Vagina (tissue), 2 donors: ENCODE measurements around the gene C14orf119. TPM values are rescaled to one million over a fixed set of nuclear protein-coding genes. Genes with fewer than 3 reads are reported as not detected.
"Not testable (repeated sequence)": the region's sequence is repeated elsewhere in the genome, so short reads cannot be mapped to it uniquely, and the experiment has no call there.

Experiments used
- DNase-seq, 2 donors: peaks; one replicate each; pipeline ENCODE4 v3.0.0-alpha.2; 2017; ENCODE audit errors: extremely low spot score in 2 of 2
- H3K27ac ChIP-seq: fragments of 200-600 bp; sonication (generic); one replicate; pipeline ENCODE4 v1.5.1; 2019
- H3K27me3 ChIP-seq: fragments of 200-600 bp; sonication (generic); one replicate; pipeline ENCODE4 v1.5.1; 2019
- H3K36me3 ChIP-seq, 2 donors: fragments of 200-600 bp; sonication (generic); one replicate each; pipeline ENCODE4 v1.5.1; 2017 to 2019
- H3K4me1 ChIP-seq: fragments of 200-600 bp; sonication (generic); one replicate; pipeline ENCODE4 v1.5.1; 2019
- H3K4me3 ChIP-seq, 2 donors: fragments of 200-600 bp; sonication (generic); 1 replicate in 1 of 2; 2 replicates in 1 of 2; pipeline ENCODE4 v1.5.1; 2016 to 2019
- H3K9me3 ChIP-seq: fragments of 200-600 bp; sonication (generic); one replicate; pipeline ENCODE4 v1.5.1; 2019
- CTCF ChIP-seq, 3 experiments: fragments of 450-650 bp in 2 of 3; fragments of 200-600 bp in 1 of 3; sonication (generic) in 1 of 3; IDR thresholded peaks; one replicate each; pipeline ENCODE4 v1.5.1; 2017 to 2019; ENCODE audit warnings: antibody characterized with exemption in 3 of 3, mild to moderate bottlenecking in 2 of 3, moderate library complexity in 2 of 3
- POLR2A ChIP-seq, 2 donors: fragments of 450-650 bp; IDR thresholded peaks; one replicate each; pipeline ENCODE4 v1.6.1; 2017; ENCODE audit warnings: antibody characterized with exemption in 2 of 2, mild to moderate bottlenecking in 2 of 2, moderate library complexity in 2 of 2
- POLR2AphosphoS5 ChIP-seq, 2 donors: sonication (generic); formaldehyde crosslinking; IDR thresholded peaks; one replicate each; pipeline ENCODE4 v1.9.0; 2017; ENCODE audit warnings: antibody characterized with exemption in 2 of 2, mild to moderate bottlenecking in 2 of 2, low read depth in 1 of 2; ENCODE audit not compliant: insufficient read depth in 1 of 2
- intact Hi-C: fragments of 100-400 bp; cut with DNase I; formaldehyde crosslinking; loops from one replicate; pipeline ENCODE4 v1.15.1; 2023
- total RNA-seq: library from RNA; depleted of rRNA; stranded (reverse); fragments of >200 nt; gene quantifications from one replicate; pipeline ENCODE4 v1.2.3, GENCODE V29; 2016

Gene C14orf119
- total RNA-seq, 1 donor from 2014 or later = 13.8 TPM

DNA sequence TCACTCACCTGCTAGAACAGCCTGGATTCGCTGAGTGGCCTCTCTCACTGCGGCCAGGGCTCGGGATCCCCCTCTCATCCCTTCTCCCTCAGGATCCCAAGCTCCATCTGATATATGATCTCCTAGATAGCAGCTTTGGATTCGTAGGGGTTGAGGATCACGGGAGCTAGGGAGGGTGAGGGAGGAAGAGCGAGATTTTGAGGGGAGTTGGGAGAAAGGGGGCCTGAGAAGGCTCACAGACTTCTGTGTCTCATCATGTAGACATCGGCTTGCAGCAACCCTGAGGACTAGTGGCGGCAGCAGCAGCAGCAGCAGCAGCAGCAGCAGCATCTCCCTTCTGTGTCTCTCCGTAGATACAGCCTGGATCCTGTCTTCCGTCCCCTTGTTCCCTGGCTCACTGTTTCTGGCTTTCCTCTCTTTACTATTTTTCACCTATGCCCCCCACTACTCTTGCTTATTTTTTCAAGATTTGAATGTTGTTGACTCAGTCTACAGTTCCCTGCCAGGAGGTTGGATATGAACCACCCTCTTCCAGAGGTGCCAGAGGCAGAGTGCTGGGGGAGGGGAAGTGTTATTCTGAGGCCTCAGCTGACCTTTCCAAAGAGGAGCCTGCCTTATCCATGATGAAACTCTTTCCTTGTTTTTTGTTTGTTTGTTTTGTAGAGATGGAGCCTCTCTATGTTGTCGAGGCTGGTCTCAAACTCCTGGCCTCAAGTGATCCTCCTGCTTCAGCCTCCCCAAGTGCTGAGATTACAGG lies 9.5 kb downstream of the C14orf119 start, which contains the start of gene CIROP:
Gene CIROP (minus strand): TSS at position 399 of the 757 bp plus-strand sequence. CDS start 69 bp downstream, at position 330.
- TF ChIP-seq POLR2AphosphoS5 (IDR thresholded peaks at IDR 0.05; ENCODE audit: insufficient read depth in 1 of 2, low read depth in 1 of 2) (no peak), CTCF (IDR thresholded peaks at IDR 0.05) (no peak), POLR2A (IDR thresholded peaks at IDR 0.05) (no peak)
- Histone ChIP-seq H3K9me3 (no peaks in the 10 kb centered on the region), H3K36me3 (no peaks in the 10 kb centered on the region), H3K4me1 (no peaks in the 10 kb centered on the region), H3K4me3 (no peak within 1 kb of the TSS), H3K27ac (no peak within 1 kb of the TSS), H3K27me3 (no peaks in the 10 kb centered on the region)
- DNase-seq = peak in 1 of 2 donors; percentile 67
- intact Hi-C loops = no loop called here

DNA sequence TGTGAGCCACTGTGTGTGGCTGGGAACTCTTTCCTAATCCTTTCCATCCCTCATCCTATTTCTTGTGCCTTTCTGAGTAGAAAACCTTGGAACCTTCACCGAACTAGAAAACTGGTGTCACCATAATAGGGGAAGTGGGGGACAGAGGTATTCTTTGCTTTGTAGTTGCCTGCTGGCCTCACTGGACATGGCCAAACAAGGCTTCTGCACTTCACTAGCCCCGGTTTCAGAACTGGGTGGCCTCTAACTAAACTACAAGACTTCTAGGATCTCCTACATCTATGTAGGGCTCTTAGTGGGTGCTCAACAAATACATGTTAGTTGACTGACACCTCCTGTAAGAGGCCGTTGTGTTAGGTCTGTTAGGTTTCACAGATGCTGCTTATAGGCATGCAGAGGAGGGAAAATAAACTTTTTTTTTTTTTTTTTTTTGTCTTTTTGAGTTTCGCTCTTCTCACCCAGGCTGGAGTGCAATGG lies 10.1 kb downstream of the C14orf119 start:
- intact Hi-C loops = no loop called here
- Histone ChIP-seq H3K9me3 (no peaks in the 10 kb centered on the region), H3K4me1 (no peaks in the 10 kb centered on the region), H3K27me3 (no peaks in the 10 kb centered on the region), H3K36me3 (no peaks in the 10 kb centered on the region), H3K27ac (no peak overlapping the region), H3K4me3 (no peak overlapping the region)
- TF ChIP-seq CTCF (IDR thresholded peaks at IDR 0.05) = no peak
- TF ChIP-seq POLR2AphosphoS5 (IDR thresholded peaks at IDR 0.05; ENCODE audit: insufficient read depth in 1 of 2, low read depth in 1 of 2) = no peak
- TF ChIP-seq POLR2A (IDR thresholded peaks at IDR 0.05) = no peak
- DNase-seq = peak in 1 of 2 donors; percentile 3

DNA sequence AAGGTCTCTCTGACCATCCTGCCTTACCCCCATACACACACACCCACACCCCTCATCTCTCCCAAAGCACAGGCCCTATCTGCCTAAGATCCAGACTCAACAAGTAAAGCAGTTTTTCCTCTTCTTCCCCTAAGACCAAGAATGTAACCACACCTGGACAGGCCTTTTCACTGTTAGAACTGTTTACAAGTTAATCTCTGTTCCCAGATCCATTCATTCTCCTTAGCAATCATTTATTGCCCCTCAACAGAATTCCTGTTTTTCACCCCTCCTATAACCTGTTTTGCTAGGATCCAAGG lies 11.4 kb downstream of the C14orf119 start:
- Histone ChIP-seq H3K9me3 (no peaks in the 10 kb centered on the region), H3K4me3 (no peak overlapping the region), H3K36me3 (no peaks in the 10 kb centered on the region), H3K27me3 (no peaks in the 10 kb centered on the region), H3K27ac (no peak overlapping the region), H3K4me1 (no peaks in the 10 kb centered on the region)
- intact Hi-C loops = no loop called here
- TF ChIP-seq CTCF (IDR thresholded peaks at IDR 0.05) (no peak), POLR2AphosphoS5 (IDR thresholded peaks at IDR 0.05; ENCODE audit: insufficient read depth in 1 of 2, low read depth in 1 of 2) (no peak), POLR2A (IDR thresholded peaks at IDR 0.05) (no peak)
- no peak for DNase-seq

- H3K9me3 ChIP-seq, H3K4me1 ChIP-seq, H3K36me3 ChIP-seq, H3K4me3 ChIP-seq, H3K27me3 ChIP-seq, DNase-seq, intact Hi-C loops, H3K27ac ChIP-seq: not testable (repeated sequence)
Observed at GRCh38 chr14:23107620-23108019, 12.3 kb downstream of the C14orf119 start.

- DNase-seq, H3K9me3 ChIP-seq, H3K4me3 ChIP-seq, H3K4me1 ChIP-seq, intact Hi-C loops, H3K27me3 ChIP-seq, H3K36me3 ChIP-seq, H3K27ac ChIP-seq: not testable (repeated sequence)
Observed at GRCh38 chr14:23108169-23108568, 12.9 kb downstream of the C14orf119 start.

- no peaks in the 10 kb centered on the region for H3K4me1 ChIP-seq
- no peak for DNase-seq
- H3K9me3 ChIP-seq = no peaks in the 10 kb centered on the region
- no peaks in the 10 kb centered on the region for H3K27me3 ChIP-seq
- intact Hi-C loops = no loop called here
- TF ChIP-seq CTCF (IDR thresholded peaks at IDR 0.05) = no peak
- TF ChIP-seq POLR2A (IDR thresholded peaks at IDR 0.05) = no peak
- TF ChIP-seq POLR2AphosphoS5 (IDR thresholded peaks at IDR 0.05; ENCODE audit: insufficient read depth in 1 of 2, low read depth in 1 of 2) = no peak
- no peak overlapping the region for H3K4me3 ChIP-seq
- H3K36me3 ChIP-seq = no peaks in the 10 kb centered on the region
- H3K27ac ChIP-seq = no peak overlapping the region
Observed at GRCh38 chr14:23109769-23110168, 14.5 kb downstream of the C14orf119 start.
